IMR-90 (cell line): ENCODE measurements around the gene ELOVL1. TPM values are rescaled to one million over a fixed set of nuclear protein-coding genes. Genes with fewer than 3 reads are reported as not detected.

ENCODE experiments used
- ATAC-seq: fragments of 200-7000 bp; cut with Tn5 transposase; 2 replicates; pipeline ENCODE4 v1.9.1; 2020; ENCODE audit warnings: low read depth, mild to moderate bottlenecking, moderate library complexity
- BruUV-seq: library from RNA; stranded (reverse); fragments of 400-500 nt; replicated peaks from 2 replicates; lab custom pipeline; 2021; lab: Mats Ljungman, UMichigan
- CTCF ChIA-PET: fragments of 300-600 bp; formaldehyde crosslinking; extraction: SDS; loops from one replicate; lab custom pipeline; 2021; ENCODE audit warnings: antibody characterized with exemption; lab: Yijun Ruan, JAX
- POLR2A ChIA-PET: fragments of 300-600 bp; sonication (Branson Sonifier 250); formaldehyde crosslinking; loops from one replicate; lab custom pipeline; 2022; ENCODE audit warnings: antibody characterized with exemption; ENCODE audit not compliant: unreplicated experiment; lab: Charles Lee
- DNase-seq: peaks from one replicate; pipeline ENCODE4 v3.0.0; 2013
- H2AFZ ChIP-seq: replicated peaks from 2 replicates; pipeline ENCODE3; 2013; ENCODE audit warnings: low read length, mild to moderate bottlenecking; ENCODE audit not compliant: poor library complexity
- H2AK5ac ChIP-seq: 2 replicates; pipeline ENCODE4 v1.6.1; 2013; ENCODE audit warnings: low read depth, low read length, inconsistent platforms
- H2AK9ac ChIP-seq: replicated peaks from 2 replicates; pipeline ENCODE3; 2013; ENCODE audit warnings: mild to moderate bottlenecking, low read depth, low read length, moderate library complexity; ENCODE audit not compliant: poor library complexity
- H2BK120ac ChIP-seq: 2 replicates; pipeline ENCODE4 v1.6.1; 2013; ENCODE audit warnings: low read depth, low read length, inconsistent platforms
- H2BK15ac ChIP-seq: 3 replicates; pipeline ENCODE4 v1.6.1; 2013; ENCODE audit warnings: low read depth, low read length, inconsistent platforms
- H2BK20ac ChIP-seq: 2 replicates; pipeline ENCODE4 v1.6.1; 2013; ENCODE audit warnings: low read depth, mild to moderate bottlenecking, inconsistent platforms, low read length, moderate library complexity
- H2BK5ac ChIP-seq: 2 replicates; pipeline ENCODE4 v1.6.1; 2013; ENCODE audit warnings: mild to moderate bottlenecking, low read depth, low read length, inconsistent platforms; ENCODE audit not compliant: poor library complexity, severe bottlenecking
- H3K14ac ChIP-seq: replicated peaks from 2 replicates; pipeline ENCODE4 v1.6.1; 2013; ENCODE audit warnings: low read depth, low read length, inconsistent platforms
- H3K18ac ChIP-seq: 2 replicates; pipeline ENCODE4 v1.6.1; 2013; ENCODE audit warnings: low read depth, low read length, control low read depth
- H3K23ac ChIP-seq: 2 replicates; pipeline ENCODE4 v1.6.1; 2013; ENCODE audit warnings: low read depth, low read length, inconsistent platforms
- H3K27ac ChIP-seq: 2 replicates; pipeline ENCODE4 v1.5.1; 2013; ENCODE audit warnings: mild to moderate bottlenecking, control low read depth, low read length; ENCODE audit not compliant: insufficient read depth
- H3K27me3 ChIP-seq: 2 replicates; pipeline ENCODE4 v1.6.1; 2013; ENCODE audit warnings: low read length; ENCODE audit not compliant: control insufficient read depth, insufficient read depth
- H3K36me3 ChIP-seq: 2 replicates; pipeline ENCODE4 v1.6.1; 2013; ENCODE audit warnings: low read length, mixed read lengths; ENCODE audit not compliant: control insufficient read depth, insufficient read depth
- H3K4ac ChIP-seq: 2 replicates; pipeline ENCODE4 v1.6.1; 2013; ENCODE audit warnings: low read depth, low read length, inconsistent platforms
- H3K4me1 ChIP-seq: 2 replicates; pipeline ENCODE4 v1.6.1; 2013; ENCODE audit warnings: low read length, mixed read lengths; ENCODE audit not compliant: control insufficient read depth, insufficient read depth
- H3K4me2 ChIP-seq: 2 replicates; pipeline ENCODE4 v1.6.1; 2013; ENCODE audit warnings: low read depth, mild to moderate bottlenecking, control low read depth, low read length, moderate library complexity
- H3K4me3 ChIP-seq: 2 replicates; pipeline ENCODE4 v1.5.1; 2013; ENCODE audit warnings: low read depth, mild to moderate bottlenecking, control low read depth, low read length, moderate library complexity; ENCODE audit not compliant: insufficient read depth
- H3K56ac ChIP-seq: 2 replicates; pipeline ENCODE4 v1.6.1; 2013; ENCODE audit warnings: low read length, inconsistent platforms; ENCODE audit not compliant: insufficient read depth; ENCODE audit errors: extremely low read depth
- H3K79me1 ChIP-seq, 2 experiments: 2 replicates each; pipeline ENCODE4 v1.6.1; 2013; ENCODE audit warnings: low read length in 2 of 2, inconsistent platforms in 1 of 2, low read depth in 1 of 2
- H3K9ac ChIP-seq: 2 replicates; pipeline ENCODE4 v1.6.1; 2013; ENCODE audit warnings: low read depth, low read length, control low read depth
- H3K9me1 ChIP-seq: 2 replicates; pipeline ENCODE4 v1.6.1; 2013; ENCODE audit warnings: low read length, inconsistent platforms; ENCODE audit not compliant: insufficient read depth
- H3K9me3 ChIP-seq: 2 replicates; pipeline ENCODE4 v1.6.1; 2013; ENCODE audit warnings: low read length; ENCODE audit not compliant: control insufficient read depth, insufficient read depth
- H4K20me1 ChIP-seq: 2 replicates; pipeline ENCODE4 v1.6.1; 2013; ENCODE audit warnings: low read length, inconsistent platforms; ENCODE audit not compliant: insufficient read depth
- H4K5ac ChIP-seq: 2 replicates; pipeline ENCODE4 v1.6.1; 2013; ENCODE audit warnings: mild to moderate bottlenecking, low read depth, low read length, control low read depth
- H4K8ac ChIP-seq, 2 experiments: 2 replicates each; pipeline ENCODE4 v1.6.1; 2013; ENCODE audit warnings: low read depth in 2 of 2, low read length in 2 of 2, control low read depth in 1 of 2, inconsistent platforms in 1 of 2
- H4K91ac ChIP-seq: 2 replicates; pipeline ENCODE4 v1.6.1; 2013; ENCODE audit warnings: low read depth, low read length, inconsistent platforms; ENCODE audit not compliant: insufficient read depth
- BHLHE40 ChIP-seq: fragments of 150-350 bp; IDR thresholded peaks from 2 replicates; pipeline ENCODE4 v1.6.1; 2016; ENCODE audit warnings: mild to moderate bottlenecking, low read depth, low read length
- CEBPB ChIP-seq: IDR thresholded peaks from 2 replicates; pipeline ENCODE4 v1.6.1; 2012; ENCODE audit warnings: low read depth, low read length, improper control_type of control experiment
- CHD1 ChIP-seq: IDR thresholded peaks from 2 replicates; pipeline ENCODE4 v1.6.1; 2012; ENCODE audit warnings: low read depth, low read length, improper control_type of control experiment
- FOS ChIP-seq: fragments of 150-350 bp; IDR thresholded peaks from 2 replicates; pipeline ENCODE4 v1.6.1; 2016; ENCODE audit warnings: low read depth, low read length
- MAFK ChIP-seq: IDR thresholded peaks from 2 replicates; pipeline ENCODE4 v1.6.1; 2012; ENCODE audit warnings: low read depth, low read length, improper control_type of control experiment
- MAZ ChIP-seq: IDR thresholded peaks from 2 replicates; pipeline ENCODE4 v1.6.1; 2012; ENCODE audit warnings: low read depth, mild to moderate bottlenecking, low read length, improper control_type of control experiment, moderate library complexity, borderline replicate concordance
- MXI1 ChIP-seq: IDR thresholded peaks from 2 replicates; pipeline ENCODE4 v1.6.1; 2012; ENCODE audit warnings: low read depth, mild to moderate bottlenecking, low read length, moderate library complexity, borderline replicate concordance
- NFE2L2 ChIP-seq: fragments of 150-350 bp; IDR thresholded peaks from 2 replicates; pipeline ENCODE4 v1.6.1; 2016; ENCODE audit warnings: low read depth, mild to moderate bottlenecking, low read length
- POLR2A ChIP-seq: IDR thresholded peaks from 2 replicates; pipeline ENCODE4 v1.6.1; 2012; ENCODE audit warnings: mild to moderate bottlenecking, low read depth, low read length
- RAD21 ChIP-seq: IDR thresholded peaks from 2 replicates; pipeline ENCODE4 v1.6.1; 2012; ENCODE audit warnings: low read length, improper control_type of control experiment
- RCOR1 ChIP-seq: IDR thresholded peaks from 2 replicates; pipeline ENCODE4 v1.6.1; 2012; ENCODE audit warnings: mild to moderate bottlenecking, low read length, improper control_type of control experiment; ENCODE audit not compliant: insufficient replicate concordance
- RFX5 ChIP-seq: IDR thresholded peaks from 2 replicates; pipeline ENCODE4 v1.8.0; 2012; ENCODE audit warnings: low read depth, mild to moderate bottlenecking, low read length, moderate library complexity
- SMC3 ChIP-seq: fragments of 150-350 bp; IDR thresholded peaks from 2 replicates; pipeline ENCODE4 v1.6.1; 2016; ENCODE audit warnings: low read depth, mild to moderate bottlenecking, antibody characterized with exemption, low read length, moderate library complexity
- WGBS, 2 experiments: methylation state at CpG; one replicate each; pipeline versions ENCODE4 v1.1.5 to v1.1.7; 2013; ENCODE audit warnings: missing lambda C conversion rate in 2 of 2; ENCODE audit not compliant: insufficient read length in 1 of 2; ENCODE audit errors: extremely low coverage in 2 of 2; 5-methylcytosine and 5-hydroxymethylcytosine counted together
- dilution Hi-C: fragments of 300-500 bp; cut with HindIII; formaldehyde crosslinking; loops from one replicate; pipeline ENCODE4 v1.14.3; 2018; ENCODE audit warnings: low sequenced_read_pairs; ENCODE audit not compliant: unreplicated experiment
- in situ Hi-C: fragments of 300-500 bp; cut with MboI; formaldehyde crosslinking; loops from 3 replicates; pipeline ENCODE4 v1.14.3; 2019; ENCODE audit warnings: low sequenced_read_pairs, inconsistent platforms, mixed read lengths
- intact Hi-C: fragments of 100-400 bp; cut with micrococcal nuclease; formaldehyde crosslinking; loops from 2 replicates; pipeline ENCODE4 v1.10.0; 2022
- polyA plus RNA-seq, 3 experiments: library from polyadenylated mRNA; depleted of rRNA; stranded (reverse); fragments of >200 nt; gene quantifications; 2 replicates each; pipeline ENCODE4 v1.2.3, GENCODE V29; 2012; ENCODE audit warnings: low replicate concordance in 1 of 3
- total RNA-seq: library from RNA; depleted of rRNA; stranded (reverse); fragments of >200 nt; gene quantifications from 2 replicates; pipeline ENCODE4 v1.2.3, GENCODE V29; 2012
- TF ChIP-seq, protein P1 (sequence below): conservative IDR thresholded peaks from 2 replicates; pipeline ENCODE4 v1.5.1; 2012; ENCODE audit warnings: mild to moderate bottlenecking, low read depth, low read length, improper control_type of control experiment
- TF ChIP-seq, protein P2 (sequence below): fragments of 150-350 bp; IDR thresholded peaks from 2 replicates; pipeline ENCODE4 v1.6.1; 2017; ENCODE audit warnings: mild to moderate bottlenecking, antibody characterized with exemption, low read length, low read depth
- TF ChIP-seq, protein P3 (sequence below): fragments of 150-350 bp; IDR thresholded peaks from 2 replicates; pipeline ENCODE4 v1.6.1; 2016; ENCODE audit warnings: low read depth, mild to moderate bottlenecking, low read length, moderate library complexity, borderline replicate concordance

ELOVL1 gene
- total and polyA plus RNA-seq, 2 of the 4 experiments (the other 2 are of a cell fraction) = 88.9 to 211 TPM

GRCh38 chr1:43313771-43314170 lies 54.0 kb downstream of the ELOVL1 start:
- Histone ChIP-seq H3K18ac (no peak overlapping the region), H3K4me3 (no peak overlapping the region), H2BK15ac (no peak overlapping the region), H3K23ac (no peak overlapping the region), H3K4ac (no peak overlapping the region), H3K27me3 (peaks cover 2% of the 10 kb centered on the region; the same call in 1 of the 2 replicates), H2AK9ac (no peak overlapping the region), H4K5ac (no peak overlapping the region), H3K9me3 (no peaks in the 10 kb centered on the region), H4K8ac (no peak overlapping the region), H2AK5ac (no peak overlapping the region), H3K4me1 (peaks cover 5% of the 10 kb centered on the region), H3K36me3 (no peaks in the 10 kb centered on the region), H3K14ac (no peak overlapping the region), H4K20me1 (no peaks in the 10 kb centered on the region; the same call in 1 of the 2 replicates), H3K9ac (no peak overlapping the region), H2AFZ (no peak overlapping the region), H3K9me1 (0 out of 2 replicates have a peak, but pooled peaks cover 3% of the 10 kb centered on the region), H3K27ac (no peak overlapping the region), H2BK5ac (no peak overlapping the region), H3K4me2 (no peak overlapping the region), H3K79me1 (no peaks in the 10 kb centered on the region), H4K91ac (no peak overlapping the region), H3K56ac (no peak overlapping the region), H2BK20ac (no peak overlapping the region), H2BK120ac (no peak overlapping the region)
- no peak for DNase-seq
- no peak for TF ChIP-seq MAFK
- TF ChIP-seq FOS = no peak
- TF ChIP-seq MAZ = no peak
- TF ChIP-seq NFE2L2 = no peak
- TF ChIP-seq, protein P1, sequence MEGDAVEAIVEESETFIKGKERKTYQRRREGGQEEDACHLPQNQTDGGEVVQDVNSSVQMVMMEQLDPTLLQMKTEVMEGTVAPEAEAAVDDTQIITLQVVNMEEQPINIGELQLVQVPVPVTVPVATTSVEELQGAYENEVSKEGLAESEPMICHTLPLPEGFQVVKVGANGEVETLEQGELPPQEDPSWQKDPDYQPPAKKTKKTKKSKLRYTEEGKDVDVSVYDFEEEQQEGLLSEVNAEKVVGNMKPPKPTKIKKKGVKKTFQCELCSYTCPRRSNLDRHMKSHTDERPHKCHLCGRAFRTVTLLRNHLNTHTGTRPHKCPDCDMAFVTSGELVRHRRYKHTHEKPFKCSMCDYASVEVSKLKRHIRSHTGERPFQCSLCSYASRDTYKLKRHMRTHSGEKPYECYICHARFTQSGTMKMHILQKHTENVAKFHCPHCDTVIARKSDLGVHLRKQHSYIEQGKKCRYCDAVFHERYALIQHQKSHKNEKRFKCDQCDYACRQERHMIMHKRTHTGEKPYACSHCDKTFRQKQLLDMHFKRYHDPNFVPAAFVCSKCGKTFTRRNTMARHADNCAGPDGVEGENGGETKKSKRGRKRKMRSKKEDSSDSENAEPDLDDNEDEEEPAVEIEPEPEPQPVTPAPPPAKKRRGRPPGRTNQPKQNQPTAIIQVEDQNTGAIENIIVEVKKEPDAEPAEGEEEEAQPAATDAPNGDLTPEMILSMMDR = no peak
- TF ChIP-seq POLR2A = no peak
- TF ChIP-seq CEBPB = no peak
- TF ChIP-seq BHLHE40 = no peak
- TF ChIP-seq, protein P2, sequence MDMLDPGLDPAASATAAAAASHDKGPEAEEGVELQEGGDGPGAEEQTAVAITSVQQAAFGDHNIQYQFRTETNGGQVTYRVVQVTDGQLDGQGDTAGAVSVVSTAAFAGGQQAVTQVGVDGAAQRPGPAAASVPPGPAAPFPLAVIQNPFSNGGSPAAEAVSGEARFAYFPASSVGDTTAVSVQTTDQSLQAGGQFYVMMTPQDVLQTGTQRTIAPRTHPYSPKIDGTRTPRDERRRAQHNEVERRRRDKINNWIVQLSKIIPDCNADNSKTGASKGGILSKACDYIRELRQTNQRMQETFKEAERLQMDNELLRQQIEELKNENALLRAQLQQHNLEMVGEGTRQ = no peak
- TF ChIP-seq SMC3 = no peak
- TF ChIP-seq MXI1 = no peak
- TF ChIP-seq RCOR1 = no peak
- no peak for TF ChIP-seq RAD21
- TF ChIP-seq, protein P3, sequence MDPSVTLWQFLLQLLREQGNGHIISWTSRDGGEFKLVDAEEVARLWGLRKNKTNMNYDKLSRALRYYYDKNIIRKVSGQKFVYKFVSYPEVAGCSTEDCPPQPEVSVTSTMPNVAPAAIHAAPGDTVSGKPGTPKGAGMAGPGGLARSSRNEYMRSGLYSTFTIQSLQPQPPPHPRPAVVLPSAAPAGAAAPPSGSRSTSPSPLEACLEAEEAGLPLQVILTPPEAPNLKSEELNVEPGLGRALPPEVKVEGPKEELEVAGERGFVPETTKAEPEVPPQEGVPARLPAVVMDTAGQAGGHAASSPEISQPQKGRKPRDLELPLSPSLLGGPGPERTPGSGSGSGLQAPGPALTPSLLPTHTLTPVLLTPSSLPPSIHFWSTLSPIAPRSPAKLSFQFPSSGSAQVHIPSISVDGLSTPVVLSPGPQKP = no peak
- no peak for TF ChIP-seq RFX5
- no peak for TF ChIP-seq CHD1
- no peak for ATAC-seq
- in situ Hi-C loops (no loop called here), intact Hi-C loops (no loop called here), dilution Hi-C loops (no loop called here)
- CTCF ChIA-PET = no interaction called here
- no TSS peak for BruUV-seq
- POLR2A ChIA-PET = no interaction called here
- 81% methylated on average over 3 of the region's 10 CpGs; no CpG with 5 or more reads in 1 of the 2 experiments for WGBS, 2 experiments
